Smooth muscle cell of trachea (primary cell): ENCODE measurements around the gene CACNA1H. TPM values are rescaled to one million over a fixed set of nuclear protein-coding genes. Genes with fewer than 3 reads are reported as not detected.

Experiments used
- total RNA-seq: library from RNA; depleted of rRNA; stranded (reverse); fragments of >200 nt; gene quantifications from 2 replicates; pipeline ENCODE4 v1.2.1, GENCODE V29; 2014

The CACNA1H gene
- total RNA-seq: 0.15 and 0.33 TPM in 2 replicates

DNA sequence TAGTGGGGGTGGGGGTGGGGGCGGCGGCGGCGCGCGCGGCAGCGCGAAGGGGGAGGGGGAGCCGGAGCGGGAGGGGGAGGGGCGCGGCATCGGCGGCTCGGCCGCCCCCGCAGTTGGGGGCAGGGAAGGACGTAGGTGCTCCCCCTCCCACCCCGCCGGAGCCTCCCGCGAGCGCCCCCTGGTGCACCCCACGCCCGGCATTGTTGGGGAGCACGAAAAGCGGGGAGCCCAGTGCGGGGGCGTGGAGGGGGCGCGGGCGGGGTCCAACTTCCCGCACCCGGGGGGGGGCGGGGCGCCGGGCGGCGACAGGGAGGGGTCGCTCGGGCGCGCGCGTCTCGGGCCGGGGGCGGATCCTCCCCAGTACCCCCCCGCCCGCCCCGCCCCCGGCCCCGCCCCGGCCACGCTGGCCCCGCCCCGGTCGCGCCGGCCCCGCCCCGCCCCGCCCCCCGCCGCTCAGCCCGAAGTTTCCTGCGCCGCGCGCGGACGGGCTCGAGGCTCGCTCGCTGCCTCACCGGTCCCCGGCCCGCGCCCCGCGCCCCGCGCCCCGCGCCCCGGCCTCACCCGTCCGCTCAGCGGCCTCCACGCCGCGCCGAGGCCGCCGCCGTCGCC lies at the start of gene CACNA1H:
TSS of gene CACNA1H (plus strand) at position 456 of the 609 bp plus-strand sequence. CDS start 632 bp downstream, outside the sequence.

DNA sequence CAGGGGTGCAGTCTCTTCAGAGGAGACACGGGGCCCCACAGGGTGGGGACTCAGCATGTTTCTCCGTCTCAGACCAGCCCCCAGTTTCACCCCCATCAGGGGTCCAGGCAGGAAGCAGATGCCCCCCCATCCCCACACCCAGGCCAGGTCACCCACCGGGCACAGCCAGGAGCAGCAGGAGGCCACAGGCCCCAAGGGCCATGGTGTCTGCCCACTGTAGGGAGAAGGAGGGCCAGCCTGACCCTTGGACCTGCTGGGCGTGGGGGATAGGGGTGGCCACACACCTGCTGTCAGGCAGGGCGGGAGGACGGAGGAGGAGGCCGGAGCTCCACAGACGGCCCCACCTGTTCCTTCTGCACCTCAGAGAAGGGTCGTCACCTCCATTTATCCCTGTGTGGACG lies 72.1 kb downstream of the CACNA1H start, which contains the start of gene TPSG1:
TSS of gene TPSG1 (minus strand) at position 218 of the 401 bp plus-strand sequence. CDS start at position 202, 16 bp downstream.

DNA sequence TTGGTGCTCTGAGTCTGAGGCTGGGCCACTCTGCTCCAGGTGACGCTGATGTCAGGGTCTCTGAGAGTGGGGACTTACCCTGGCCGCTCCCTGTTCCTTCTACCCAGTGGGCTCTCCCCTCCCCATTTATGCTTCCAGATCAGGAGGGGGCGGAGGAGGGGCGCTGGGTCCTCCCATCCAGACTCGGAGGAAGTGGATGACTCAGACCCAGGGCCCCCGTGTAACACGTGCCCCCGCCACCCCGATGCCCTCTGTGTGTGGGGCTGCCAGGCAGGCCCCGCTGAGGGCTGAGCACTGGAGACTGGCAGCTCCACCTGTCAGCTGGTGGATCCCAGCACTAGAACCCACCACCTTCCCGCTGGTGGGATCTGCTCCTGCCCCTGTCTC lies 77.2 kb downstream of the CACNA1H start, which contains the start of gene TPSB2:
TSS of gene TPSB2 (minus strand) at position 101 of the 387 bp plus-strand sequence. CDS start 233 bp downstream, outside the sequence.

DNA sequence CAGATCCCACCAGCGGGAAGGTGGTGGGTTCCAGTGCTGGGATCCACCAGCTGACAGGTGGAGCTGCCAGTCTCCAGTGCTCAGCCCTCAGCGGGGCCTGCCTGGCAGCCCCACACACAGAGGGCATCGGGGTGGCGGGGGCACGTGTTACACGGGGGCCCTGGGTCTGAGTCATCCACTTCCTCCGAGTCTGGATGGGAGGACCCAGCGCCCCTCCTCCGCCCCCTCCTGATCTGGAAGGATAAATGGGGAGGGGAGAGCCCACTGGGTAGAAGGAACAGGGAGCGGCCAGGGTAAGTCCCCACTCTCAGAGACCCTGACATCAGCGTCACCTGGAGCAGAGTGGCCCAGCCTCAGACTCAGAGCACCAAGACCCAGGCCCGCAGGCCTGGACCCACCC lies 87.5 kb downstream of the CACNA1H start, which contains the start of gene TPSAB1:
TSS of gene TPSAB1 (plus strand) at position 270 of the 400 bp plus-strand sequence. CDS start 234 bp downstream, outside the sequence.

DNA sequence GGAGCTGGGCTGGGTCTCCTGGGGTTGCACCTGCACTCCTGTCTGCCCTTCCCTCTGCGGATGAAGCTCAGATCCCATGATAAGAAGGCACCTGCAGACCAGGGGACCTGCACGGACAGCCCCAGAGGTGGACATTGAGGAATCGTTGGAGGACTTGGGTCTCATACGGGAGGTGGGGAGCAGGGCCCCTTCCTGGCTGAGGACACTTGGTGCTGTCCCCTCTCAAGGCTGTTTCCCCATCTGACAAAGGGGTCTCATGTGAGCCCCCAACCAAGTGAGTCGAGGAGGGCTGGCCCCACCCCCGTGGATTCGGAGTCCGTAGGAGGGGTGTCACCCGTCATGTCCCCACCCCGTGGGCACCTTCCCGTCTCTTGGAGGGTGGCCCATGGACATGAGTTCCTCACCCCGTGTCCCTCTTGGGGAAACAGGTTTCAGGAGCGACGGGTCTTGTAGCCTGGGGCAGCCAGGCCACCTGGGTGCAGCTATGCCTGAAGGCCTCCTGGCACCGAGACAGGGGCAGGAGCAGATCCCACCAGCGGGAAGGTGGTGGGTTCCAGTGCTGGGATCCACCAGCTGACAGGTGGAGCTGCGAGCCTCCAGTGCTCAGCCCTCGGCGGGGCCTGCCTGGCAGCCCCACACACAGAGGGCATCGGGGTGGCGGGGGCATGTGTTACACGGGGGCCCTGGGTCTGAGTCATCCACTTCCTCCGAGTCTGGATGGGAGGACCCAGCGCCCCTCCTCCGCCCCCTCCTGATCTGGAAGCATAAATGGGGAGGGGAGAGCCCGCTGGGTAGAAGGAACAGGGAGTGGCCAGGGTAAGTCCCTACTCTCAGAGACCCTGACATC lies 102.6 kb downstream of the CACNA1H start, which contains the start of gene TPSD1:
TSS of gene TPSD1 (plus strand) at position 794 of the 847 bp plus-strand sequence. CDS start 212 bp downstream, outside the sequence.

Other genes with a start within 250 kb of the CACNA1H start
- 22.7 and 36.4 TPM in 2 replicates for gene LMF1, start 182.1 kb upstream of the CACNA1H start, total RNA-seq
- gene SOX8, start 171.3 kb upstream of the CACNA1H start, total RNA-seq: under 0.01 and 0.17 TPM in 2 replicates
- gene SSTR5, start 80.4 kb upstream of the CACNA1H start, total RNA-seq: not detected in 2 replicates
- not detected in 2 replicates for gene C1QTNF8, start 56.9 kb upstream of the CACNA1H start, total RNA-seq
- gene TPSG1, start 72.2 kb downstream of the CACNA1H start, total RNA-seq: not detected in 2 replicates
- not detected in 2 replicates for gene TPSB2, start 77.1 kb downstream of the CACNA1H start, total RNA-seq
- gene TPSAB1, start 87.6 kb downstream of the CACNA1H start, total RNA-seq: not detected in 2 replicates
- not detected in 2 replicates for gene TPSD1, start 103.0 kb downstream of the CACNA1H start, total RNA-seq
- gene UBE2I, start 156.5 kb downstream of the CACNA1H start, total RNA-seq: 54.7 and 83.8 TPM in 2 replicates
- gene BAIAP3, start 180.5 kb downstream of the CACNA1H start, total RNA-seq: 1.5 and 1.9 TPM in 2 replicates
- 91.6 and 98.8 TPM in 2 replicates for gene TSR3, start 198.8 kb downstream of the CACNA1H start, total RNA-seq
- 43.3 and 81.2 TPM in 2 replicates for gene GNPTG, start 198.8 kb downstream of the CACNA1H start, total RNA-seq